Prostate gland (tissue), 2 donors: ENCODE measurements around the gene VAV1. TPM values are rescaled to one million over a fixed set of nuclear protein-coding genes. Genes with fewer than 3 reads are reported as not detected.
A peak's percentile ranks its signal among the peaks of the same experiment; 100 is the strongest.

Experiments used
- DNase-seq: peaks from one replicate; pipeline ENCODE4 v3.0.0-alpha.2; 2019; ENCODE audit warnings: low spot score
- H3K27ac ChIP-seq, 2 donors: fragments of 200-600 bp; sonication (generic); 2 replicates each; pipeline ENCODE4 v1.5.1; 2017 to 2019
- H3K27me3 ChIP-seq: fragments of 200-600 bp; sonication (generic); replicated peaks from 2 replicates; pipeline ENCODE4 v1.5.1; 2019; ENCODE audit not compliant: insufficient read depth
- H3K36me3 ChIP-seq, 2 donors: fragments of 200-600 bp; sonication (generic); 1 replicate in 1 of 2; 2 replicates in 1 of 2; pipeline versions ENCODE4 v1.5.1 to v1.8.1; 2017 to 2019
- H3K4me1 ChIP-seq: fragments of 200-600 bp; sonication (generic); replicated peaks from 2 replicates; pipeline ENCODE4 v1.5.1; 2019
- H3K4me3 ChIP-seq, 2 donors: fragments of 200-600 bp; sonication (generic); 2 replicates each; pipeline ENCODE4 v1.5.1; 2017 to 2019
- H3K9me3 ChIP-seq: fragments of 200-600 bp; sonication (generic); 2 replicates; pipeline ENCODE4 v1.5.1; 2017
- CTCF ChIP-seq, 4 experiments: fragments of 200-600 bp in 2 of 4; fragments of 450-650 bp in 2 of 4; sonication (generic) in 2 of 4; IDR thresholded peaks; 1 replicate in 3 of 4; 2 replicates in 1 of 4; pipeline ENCODE4 v1.5.1; 2016 to 2019; ENCODE audit warnings: antibody characterized with exemption in 4 of 4, mild to moderate bottlenecking in 2 of 4, moderate library complexity in 2 of 4
- POLR2A ChIP-seq: fragments of 450-650 bp; IDR thresholded peaks from one replicate; pipeline ENCODE4 v1.6.1; 2016; ENCODE audit warnings: antibody characterized with exemption, mild to moderate bottlenecking
- POLR2AphosphoS5 ChIP-seq: sonication (generic); formaldehyde crosslinking; IDR thresholded peaks from one replicate; pipeline ENCODE4 v1.6.1; 2017; ENCODE audit warnings: antibody characterized with exemption
- WGBS: methylation state at CpG from one replicate; pipeline ENCODE4 v1.1.5; 2018; 5-methylcytosine and 5-hydroxymethylcytosine counted together
- intact Hi-C: fragments of 100-400 bp; cut with DNase I; formaldehyde crosslinking; loops from one replicate; pipeline ENCODE4 v1.14.2; 2022
- total RNA-seq, 2 donors: library from RNA; depleted of rRNA; stranded (reverse); fragments of >200 nt; gene quantifications; one replicate each; pipeline ENCODE4 v1.1.0, GENCODE V29; 2016

Gene VAV1
- total RNA-seq, result 1 to 10 TPM; 3.6 to 4.8 TPM

GRCh38 chr19:6772028-6772865 is at the start of gene VAV1:
Gene VAV1 (plus strand): TSS chr19:6772708. CDS start chr19:6772808, 100 bp downstream.
- H3K27me3 ChIP-seq, result no peaks in the 10 kb centered on the region
- WGBS, result 38% methylated on average over 19 of the region's 25 CpGs

GRCh38 chr19:6723108-6723618 is 49.3 kb upstream of the VAV1 start:
- H3K27ac ChIP-seq, result peak overlapping the region; percentile 52 to 61
- WGBS, result 11% methylated on average over 13 of the region's 13 CpGs
- peak; percentile 57 for DNase-seq
- no peaks in the 10 kb centered on the region for H3K4me1 ChIP-seq
- no peaks in the 10 kb centered on the region for H3K9me3 ChIP-seq
- no peaks in the 10 kb centered on the region for H3K36me3 ChIP-seq
- TF ChIP-seq POLR2AphosphoS5, result peak; percentile 64
- peak; percentile 15 for TF ChIP-seq POLR2A
- TF ChIP-seq CTCF (IDR thresholded peaks at IDR 0.05), result no peak
- no peak overlapping the region for H3K4me3 ChIP-seq
- intact Hi-C loops, result no loop called here
- H3K27me3 ChIP-seq, result no peaks in the 10 kb centered on the region

More at GRCh38 chr19:6772028-6772865, at the start of gene VAV1:
- Histone ChIP-seq H3K4me1 (no peaks in the 10 kb centered on the region), H3K36me3 (no peaks in the 10 kb centered on the region), H3K9me3 (no peaks in the 10 kb centered on the region), H3K27ac (no peak within 1 kb of the TSS), H3K4me3 (peak within 1 kb of the TSS; percentile 21 to 22)
- peak; percentile 27 for DNase-seq
- peak in 1 of 4 experiments; percentile 17 for TF ChIP-seq CTCF (IDR thresholded peaks at IDR 0.05)
- no peak for TF ChIP-seq POLR2AphosphoS5
- TF ChIP-seq POLR2A, result peak; percentile 33
- intact Hi-C loops, result no loop called here

GRCh38 chr19:6723738-6724137 is 48.8 kb upstream of the VAV1 start:
- Histone ChIP-seq H3K9me3 (no peaks in the 10 kb centered on the region), H3K4me1 (no peaks in the 10 kb centered on the region), H3K36me3 (no peaks in the 10 kb centered on the region), H3K4me3 (no peak overlapping the region), H3K27me3 (no peaks in the 10 kb centered on the region), H3K27ac (peak overlapping the region; percentile 52 to 61)
- intact Hi-C loops, result no loop called here
- DNase-seq, result no peak
- TF ChIP-seq POLR2A, result no peak
- no peak for TF ChIP-seq CTCF (IDR thresholded peaks at IDR 0.05)
- TF ChIP-seq POLR2AphosphoS5, result no peak
- WGBS, result 63% methylated on average over 5 of the region's 5 CpGs

GRCh38 chr19:6724631-6725492 is 47.6 kb upstream of the VAV1 start:
- DNase-seq, result no peak
- no peak overlapping the region for H3K27ac ChIP-seq
- no peaks in the 10 kb centered on the region for H3K27me3 ChIP-seq

More at GRCh38 chr19:6724631-6725492, 47.6 kb upstream of the VAV1 start:
- Histone ChIP-seq H3K36me3 (no peaks in the 10 kb centered on the region), H3K9me3 (no peaks in the 10 kb centered on the region), H3K4me3 (no peak overlapping the region), H3K4me1 (no peaks in the 10 kb centered on the region)
- TF ChIP-seq CTCF (IDR thresholded peaks at IDR 0.05), result no peak
- TF ChIP-seq POLR2A, result no peak
- TF ChIP-seq POLR2AphosphoS5, result no peak
- WGBS, result 71% methylated on average over 15 of the region's 15 CpGs
- intact Hi-C loops, result no loop called here
